Calu3 (cell line): Measurements from ENCODE around the gene UBE2G2. TPM values are rescaled to one million over a fixed set of nuclear protein-coding genes. Genes with fewer than 3 reads are reported as not detected.

Experiments
- BruUV-seq: library from RNA; stranded (reverse); fragments of 400-500 nt; replicated peaks from 2 replicates; lab custom pipeline; 2021; lab: Mats Ljungman, UMichigan
- CTCF ChIA-PET: fragments of 300-600 bp; sonication (Branson Sonifier 250); formaldehyde crosslinking; loops from one replicate; lab custom pipeline; 2022; ENCODE audit warnings: antibody characterized with exemption; lab: Charles Lee
- DNase-seq: peaks from one replicate; pipeline ENCODE4 v3.0.0; 2022
- H3K27ac Mint-ChIP-seq: one replicate; pipeline ENCODE4 v1.8.0; 2022; ENCODE audit warnings: mixed read lengths; ENCODE audit not compliant: unreplicated experiment
- H3K27me3 Mint-ChIP-seq: one replicate; pipeline ENCODE4 v1.8.0; 2022; ENCODE audit warnings: mixed read lengths; ENCODE audit not compliant: unreplicated experiment
- H3K36me3 Mint-ChIP-seq: one replicate; pipeline ENCODE4 v1.8.0; 2022; ENCODE audit warnings: mild to moderate bottlenecking, moderate library complexity, mixed read lengths; ENCODE audit not compliant: insufficient read depth, unreplicated experiment
- H3K4me1 Mint-ChIP-seq: one replicate; pipeline ENCODE4 v1.8.0; 2022; ENCODE audit warnings: mild to moderate bottlenecking, low read depth, mixed read lengths; ENCODE audit not compliant: unreplicated experiment
- H3K4me3 Mint-ChIP-seq: one replicate; pipeline ENCODE4 v1.8.0; 2022; ENCODE audit warnings: mild to moderate bottlenecking, low read depth, moderate library complexity, mixed read lengths; ENCODE audit not compliant: unreplicated experiment
- H3K9me3 Mint-ChIP-seq: one replicate; pipeline ENCODE4 v1.8.0; 2022; ENCODE audit warnings: low read depth, mixed read lengths; ENCODE audit not compliant: unreplicated experiment
- intact Hi-C: fragments of 100-400 bp; cut with micrococcal nuclease; formaldehyde crosslinking; loops from one replicate; pipeline ENCODE4 v1.10.0; 2022; ENCODE audit not compliant: unreplicated experiment
- total RNA-seq: library from RNA; stranded (reverse); gene quantifications from 2 replicates; pipeline ENCODE4 v1.2.3, GENCODE V29; 2022
- TF ChIP-seq, protein P1 (sequence below): fragments of 200-600 bp; IDR thresholded peaks from one replicate; pipeline ENCODE4 v1.8.0; 2022; ENCODE audit warnings: antibody characterized with exemption; ENCODE audit not compliant: unreplicated experiment

Gene UBE2G2
- total RNA-seq, 1 experiment from 2014 or later: 61.7 TPM

DNA sequence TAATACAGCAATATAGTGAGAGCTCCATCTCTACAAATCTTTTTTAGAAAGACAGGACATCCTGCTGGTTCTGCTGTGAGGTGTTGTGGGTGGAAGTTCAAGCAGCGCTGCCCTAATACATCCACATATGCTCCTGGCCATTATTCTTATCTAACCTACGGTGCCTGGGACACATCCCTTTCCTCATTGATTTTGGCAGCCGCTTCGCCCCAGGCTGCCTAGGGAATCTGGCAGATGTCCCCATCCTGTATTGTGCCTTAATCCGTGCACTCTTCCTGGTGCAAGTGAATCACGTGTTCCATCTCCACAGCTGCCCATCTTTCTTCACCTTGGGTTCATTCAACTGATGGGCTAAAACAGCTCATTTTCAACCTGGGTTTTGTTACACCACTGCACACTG is 3.1 kb upstream of the UBE2G2 start:
- no peaks in the 10 kb centered on the region for H3K27me3 Mint-ChIP-seq
- H3K4me1 Mint-ChIP-seq: peaks cover 13% of the 10 kb centered on the region
- CTCF ChIA-PET: no interaction called here
- TF ChIP-seq, protein P1, sequence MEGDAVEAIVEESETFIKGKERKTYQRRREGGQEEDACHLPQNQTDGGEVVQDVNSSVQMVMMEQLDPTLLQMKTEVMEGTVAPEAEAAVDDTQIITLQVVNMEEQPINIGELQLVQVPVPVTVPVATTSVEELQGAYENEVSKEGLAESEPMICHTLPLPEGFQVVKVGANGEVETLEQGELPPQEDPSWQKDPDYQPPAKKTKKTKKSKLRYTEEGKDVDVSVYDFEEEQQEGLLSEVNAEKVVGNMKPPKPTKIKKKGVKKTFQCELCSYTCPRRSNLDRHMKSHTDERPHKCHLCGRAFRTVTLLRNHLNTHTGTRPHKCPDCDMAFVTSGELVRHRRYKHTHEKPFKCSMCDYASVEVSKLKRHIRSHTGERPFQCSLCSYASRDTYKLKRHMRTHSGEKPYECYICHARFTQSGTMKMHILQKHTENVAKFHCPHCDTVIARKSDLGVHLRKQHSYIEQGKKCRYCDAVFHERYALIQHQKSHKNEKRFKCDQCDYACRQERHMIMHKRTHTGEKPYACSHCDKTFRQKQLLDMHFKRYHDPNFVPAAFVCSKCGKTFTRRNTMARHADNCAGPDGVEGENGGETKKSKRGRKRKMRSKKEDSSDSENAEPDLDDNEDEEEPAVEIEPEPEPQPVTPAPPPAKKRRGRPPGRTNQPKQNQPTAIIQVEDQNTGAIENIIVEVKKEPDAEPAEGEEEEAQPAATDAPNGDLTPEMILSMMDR: no peak
- H3K9me3 Mint-ChIP-seq: no peaks in the 10 kb centered on the region
- no peak for DNase-seq
- no peak overlapping the region for H3K4me3 Mint-ChIP-seq
- intact Hi-C loops: loop anchor here (10.0 kb wide), 3 partner anchors 70 to 320 kb away; partner anchors contain the start of gene PTTG1IP
- H3K36me3 Mint-ChIP-seq: peaks cover 44% of the 10 kb centered on the region
- H3K27ac Mint-ChIP-seq: no peak overlapping the region
- BruUV-seq: no TSS peak

DNA sequence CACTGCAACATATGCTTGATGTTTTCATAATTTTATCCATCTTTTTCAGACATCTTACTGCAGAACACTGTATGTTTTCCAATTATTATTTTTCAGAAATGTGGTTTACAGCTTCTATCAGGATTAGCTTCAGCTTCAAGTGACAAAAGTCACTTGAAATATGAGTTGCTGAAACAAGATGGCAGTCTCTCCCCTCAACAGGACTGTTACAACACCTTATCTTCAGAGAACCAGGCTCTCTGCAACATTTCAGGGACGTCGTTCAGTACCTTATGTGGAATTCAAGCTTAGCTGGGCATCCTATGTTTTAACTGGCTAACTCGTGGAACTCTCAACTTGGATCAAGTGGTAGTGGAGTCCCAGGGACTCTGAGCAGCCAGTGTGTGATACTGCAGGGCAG is 2.0 kb upstream of the UBE2G2 start:
- no peak for DNase-seq
- Mint-ChIP-seq H3K4me1 (peaks cover 19% of the 10 kb centered on the region), H3K4me3 (no peak overlapping the region), H3K27me3 (no peaks in the 10 kb centered on the region), H3K36me3 (peaks cover 37% of the 10 kb centered on the region), H3K27ac (no peak overlapping the region), H3K9me3 (no peaks in the 10 kb centered on the region)
- intact Hi-C loops: loop anchor here (10.0 kb wide), 3 partner anchors 71 to 321 kb away; partner anchors contain the start of gene PTTG1IP
- BruUV-seq: no TSS peak
- CTCF ChIA-PET: no interaction called here
- TF ChIP-seq, protein P1: no peak

DNA sequence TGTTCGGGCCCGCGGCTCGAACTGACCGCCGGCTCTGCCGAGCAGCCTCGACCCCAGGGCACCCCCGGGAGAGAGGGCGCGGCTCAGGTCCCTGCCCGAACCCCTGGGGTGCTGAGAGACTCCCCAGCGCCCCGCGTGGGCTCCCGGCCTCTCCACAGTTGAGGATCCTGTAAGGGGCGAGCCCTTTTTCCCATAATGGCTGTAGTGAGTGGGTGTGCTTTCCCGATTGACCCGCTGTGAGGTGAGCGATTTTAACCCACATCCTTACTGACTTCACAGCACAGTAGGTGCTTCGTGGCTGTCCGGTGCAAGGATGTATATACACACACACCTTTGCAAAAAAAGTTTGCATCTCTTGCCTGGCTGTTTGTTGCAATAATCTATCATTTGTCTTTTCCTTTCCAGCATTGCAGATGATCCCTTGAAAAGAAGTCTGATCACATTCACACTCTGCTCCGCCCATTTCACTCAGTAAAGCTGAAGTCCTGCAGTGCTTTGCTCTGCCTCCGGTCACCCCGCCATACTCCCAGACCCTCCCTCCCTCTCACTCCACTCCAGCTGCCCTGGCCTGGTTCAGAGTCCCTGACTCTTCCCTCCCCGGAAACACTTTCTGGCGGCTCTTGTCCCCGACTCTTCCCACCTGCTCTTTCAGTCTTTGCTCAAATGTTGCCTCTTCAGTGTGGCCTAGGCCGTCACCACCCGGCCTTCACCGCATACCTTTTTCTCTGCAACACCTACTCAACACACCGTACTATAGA is 955 bp upstream of the UBE2G2 start:
- BruUV-seq: no TSS peak
- peak overlapping the region; percentile 82 for H3K4me3 Mint-ChIP-seq
- peaks cover 19% of the 10 kb centered on the region for H3K4me1 Mint-ChIP-seq
- H3K27me3 Mint-ChIP-seq: no peaks in the 10 kb centered on the region
- H3K9me3 Mint-ChIP-seq: no peaks in the 10 kb centered on the region
- DNase-seq: no peak
- TF ChIP-seq, protein P1: no peak
- CTCF ChIA-PET: interaction anchor here (1.5 kb wide), 1 partner anchor 70 kb away, joined by 7 read pairs; the partner anchor contains the start of gene PTTG1IP
- intact Hi-C loops: loop anchor here (10.0 kb wide), 3 partner anchors 72 to 322 kb away; partner anchors contain the start of gene PTTG1IP
- no peak overlapping the region for H3K27ac Mint-ChIP-seq
- H3K36me3 Mint-ChIP-seq: peaks cover 38% of the 10 kb centered on the region

DNA sequence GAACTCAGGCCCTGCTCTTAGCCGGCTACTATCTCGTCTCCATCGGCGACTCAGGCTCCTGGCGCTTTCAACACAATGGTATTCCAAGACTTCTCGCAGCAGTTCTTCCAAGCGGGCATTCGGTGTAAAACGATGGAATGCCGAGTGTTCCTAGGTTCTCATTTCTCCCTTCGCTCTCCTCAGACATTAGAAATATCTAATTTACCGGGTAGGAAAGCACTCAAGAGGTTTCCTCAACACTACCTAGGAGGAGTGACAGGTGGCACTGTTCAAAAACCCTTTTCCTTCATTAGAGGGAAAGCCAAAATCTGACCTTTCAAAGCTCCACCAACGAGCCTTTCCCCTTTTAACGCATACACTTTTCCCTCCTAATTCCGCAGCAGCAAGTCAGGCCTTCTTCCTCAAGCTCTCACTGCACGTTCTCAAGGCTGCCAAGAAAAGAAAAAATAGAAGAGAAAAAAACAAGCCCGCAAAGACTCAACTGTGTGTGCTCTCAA is 601 bp downstream of the UBE2G2 start:
- BruUV-seq: no TSS peak
- Mint-ChIP-seq H3K4me1 (peaks cover 19% of the 10 kb centered on the region), H3K36me3 (peaks cover 38% of the 10 kb centered on the region), H3K4me3 (peak overlapping the region; percentile 82), H3K27me3 (no peaks in the 10 kb centered on the region), H3K27ac (peak overlapping the region; percentile 61), H3K9me3 (no peaks in the 10 kb centered on the region)
- CTCF ChIA-PET: interaction anchor here (0.6 to 2.1 kb wide), 8 partner anchors 69 to 328 kb away, joined by 3 to 8 read pairs (median 5); partner anchors contain the start of gene PTTG1IP
- TF ChIP-seq, protein P1: no peak
- no peak for DNase-seq
- intact Hi-C loops: loop anchor here (10.0 kb wide), 3 partner anchors 74 to 324 kb away; partner anchors contain the start of gene PTTG1IP
